ENCODE results near the gene CADPS2.

Gene CADPS2

DNA sequence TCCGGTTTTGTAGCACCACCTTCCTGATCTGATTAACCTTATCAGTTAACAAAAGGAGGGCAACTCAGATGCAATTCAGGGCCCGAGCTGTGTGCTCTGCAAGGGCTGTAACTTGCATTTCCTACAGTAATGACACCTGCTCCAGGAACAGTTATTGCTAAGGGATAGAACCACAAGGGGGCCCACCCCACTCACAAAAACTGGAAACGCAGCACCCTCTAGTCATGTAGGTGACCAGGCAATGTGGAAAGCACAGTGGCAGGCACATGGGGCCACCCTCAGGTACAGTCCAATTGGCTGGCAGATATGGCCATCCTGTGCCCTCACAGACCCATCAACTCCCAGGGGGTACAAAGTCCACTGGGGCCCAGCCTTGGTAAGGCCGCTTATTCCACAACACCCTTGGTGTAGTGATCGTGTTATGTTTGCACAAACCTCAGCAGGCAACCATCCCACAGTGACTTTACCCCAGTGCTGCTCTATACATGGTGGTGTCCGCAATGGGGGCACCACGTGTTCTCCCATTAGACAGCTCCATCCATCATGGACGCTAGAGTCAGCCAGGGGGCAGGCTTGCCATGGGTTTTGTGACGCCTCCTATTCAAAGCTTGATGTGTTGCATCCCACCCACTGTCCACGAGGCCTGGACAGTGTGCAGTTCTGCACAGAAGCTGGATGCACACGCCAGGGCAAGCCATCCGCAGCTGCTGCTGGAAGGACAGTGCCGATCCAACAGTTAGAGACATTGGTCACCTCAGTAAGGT is 196.7 kb downstream of the CADPS2 start:
- TF ChIP-seq EP300 (IDR thresholded peaks at IDR 0.05; ENCODE audit: borderline replicate concordance), result no peak

DNA sequence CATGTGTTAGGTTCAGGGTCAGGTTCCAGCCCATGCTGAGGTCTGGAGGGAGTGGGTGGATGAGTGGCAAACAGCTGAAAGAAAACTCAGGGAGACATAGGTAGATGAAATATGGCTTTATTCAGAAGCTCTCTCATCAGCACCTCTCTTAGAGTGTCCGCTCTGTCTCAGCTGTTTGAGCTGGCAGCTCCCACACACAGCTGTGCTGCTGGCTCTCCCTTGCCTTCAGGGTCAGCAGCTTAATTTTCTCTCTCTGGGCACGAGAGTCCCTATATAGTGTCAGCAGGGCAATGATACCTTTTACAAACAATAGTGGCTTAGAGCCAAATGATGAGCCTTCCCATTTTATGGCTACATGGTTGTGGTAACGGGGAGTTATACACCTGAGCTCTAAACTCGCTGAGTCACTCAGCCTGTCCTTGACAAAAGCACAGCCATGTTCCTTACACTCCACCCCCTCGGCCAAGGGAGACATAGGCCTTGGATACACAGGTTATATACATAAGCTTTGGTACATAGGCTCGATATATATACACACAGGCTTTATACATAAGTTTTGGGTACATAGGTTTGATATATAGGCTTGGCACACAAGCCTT is 197.8 kb downstream of the CADPS2 start:
- TF ChIP-seq EGR1 (IDR thresholded peaks at IDR 0.05) (no peak), FOXM1 (IDR thresholded peaks at IDR 0.05; ENCODE audit: borderline replicate concordance, low read depth) (no peak), CREB1 (IDR thresholded peaks at IDR 0.05; ENCODE audit: low read depth) (no peak), REST (IDR thresholded peaks at IDR 0.05; ENCODE audit: low read depth) (no peak), TCF12 (IDR thresholded peaks at IDR 0.05; ENCODE audit: low read depth) (no peak), TEAD4 (IDR thresholded peaks at IDR 0.05) (no peak), MAX (IDR thresholded peaks at IDR 0.05) (no peak), YY1 (IDR thresholded peaks at IDR 0.05; ENCODE audit: low read depth) (no peak)

DNA sequence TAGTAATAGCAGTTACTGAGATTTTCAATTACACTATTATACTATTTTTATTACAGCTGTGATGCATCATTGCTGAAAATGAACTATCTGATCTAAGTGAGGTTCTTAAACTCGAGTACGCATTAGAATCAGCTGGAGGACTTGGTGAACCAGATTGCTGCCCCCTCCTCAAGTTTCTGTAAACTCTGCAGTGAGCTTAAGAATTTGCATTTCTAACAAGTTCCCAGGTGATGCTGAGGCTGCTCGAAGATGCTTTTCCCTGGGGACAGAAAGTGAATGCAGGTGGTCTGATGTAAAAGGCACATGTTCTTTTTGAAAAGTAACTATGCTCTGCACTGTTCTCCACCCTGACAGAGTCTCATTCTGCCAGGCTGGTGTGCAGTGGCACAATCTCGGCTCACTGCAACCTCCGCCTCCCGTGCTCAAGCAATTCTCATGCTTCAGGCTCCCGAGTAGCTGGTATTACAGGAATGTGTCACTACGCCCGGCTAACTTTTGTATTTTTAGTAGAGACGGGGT is 199.8 kb downstream of the CADPS2 start:
- TF ChIP-seq USF1 (IDR thresholded peaks at IDR 0.05), result no peak
- no peak for TF ChIP-seq EP300 (IDR thresholded peaks at IDR 0.05; ENCODE audit: borderline replicate concordance)
- no peak for TF ChIP-seq FOXM1 (IDR thresholded peaks at IDR 0.05; ENCODE audit: borderline replicate concordance, low read depth)
- no peak for TF ChIP-seq NFIC (IDR thresholded peaks at IDR 0.05)
- TF ChIP-seq YY1 (IDR thresholded peaks at IDR 0.05; ENCODE audit: low read depth), result no peak

- TF ChIP-seq CREB1 (IDR thresholded peaks at IDR 0.05; ENCODE audit: low read depth), result no peak
- no peak for TF ChIP-seq USF1 (IDR thresholded peaks at IDR 0.05)
- no peak for TF ChIP-seq TCF12 (IDR thresholded peaks at IDR 0.05; ENCODE audit: low read depth)
- no peak for TF ChIP-seq TAF1 (IDR thresholded peaks at IDR 0.05; ENCODE audit: low read depth)
- TF ChIP-seq REST (IDR thresholded peaks at IDR 0.05; ENCODE audit: low read depth), result no peak
- TF ChIP-seq TEAD4 (IDR thresholded peaks at IDR 0.05), result no peak
- no peak for TF ChIP-seq CEBPB (IDR thresholded peaks at IDR 0.05)
- TF ChIP-seq FOXM1 (IDR thresholded peaks at IDR 0.05; ENCODE audit: borderline replicate concordance, low read depth), result no peak
- no peak for TF ChIP-seq RAD21 (IDR thresholded peaks at IDR 0.05; ENCODE audit: low read depth)
Observed at GRCh38 chr7:122684504-122684903, 201.8 kb downstream of the CADPS2 start.

GRCh38 chr7:122682815-122683550 is 203.3 kb downstream of the CADPS2 start:
- TF ChIP-seq MAX (IDR thresholded peaks at IDR 0.05) (no peak), TEAD4 (IDR thresholded peaks at IDR 0.05) (no peak), EP300 (IDR thresholded peaks at IDR 0.05; ENCODE audit: borderline replicate concordance) (no peak), YY1 (IDR thresholded peaks at IDR 0.05; ENCODE audit: low read depth) (no peak), RAD21 (IDR thresholded peaks at IDR 0.05; ENCODE audit: low read depth) (no peak)

GRCh38 chr7:122679813-122680212 is 206.4 kb downstream of the CADPS2 start:
- TF ChIP-seq EGR1 (IDR thresholded peaks at IDR 0.05), result no peak
- TF ChIP-seq FOXM1 (IDR thresholded peaks at IDR 0.05; ENCODE audit: borderline replicate concordance, low read depth), result no peak
- TF ChIP-seq NFIC (IDR thresholded peaks at IDR 0.05), result no peak
- no peak for TF ChIP-seq EP300 (IDR thresholded peaks at IDR 0.05; ENCODE audit: borderline replicate concordance)
- TF ChIP-seq TCF12 (IDR thresholded peaks at IDR 0.05; ENCODE audit: low read depth), result no peak
- no peak for TF ChIP-seq REST (IDR thresholded peaks at IDR 0.05; ENCODE audit: low read depth)
- TF ChIP-seq CREB1 (IDR thresholded peaks at IDR 0.05; ENCODE audit: low read depth), result no peak
- TF ChIP-seq YY1 (IDR thresholded peaks at IDR 0.05; ENCODE audit: low read depth), result no peak
- no peak for TF ChIP-seq MAX (IDR thresholded peaks at IDR 0.05)
- TF ChIP-seq ZBTB7A (IDR thresholded peaks at IDR 0.05; ENCODE audit: low read depth), result no peak
- TF ChIP-seq RAD21 (IDR thresholded peaks at IDR 0.05; ENCODE audit: low read depth), result no peak
- no peak for TF ChIP-seq TEAD4 (IDR thresholded peaks at IDR 0.05)
- no peak for TF ChIP-seq CEBPB (IDR thresholded peaks at IDR 0.05)
- TF ChIP-seq USF1 (IDR thresholded peaks at IDR 0.05), result no peak
